ENCODE data around the gene PDF. TPM values are rescaled to one million over a fixed set of nuclear protein-coding genes. Genes with fewer than 3 reads are reported as not detected.

The PDF gene
- total RNA-seq, 1 donor from 2014 or later = 8.8 TPM

- H3K27ac ChIP-seq = no peak overlapping the region
- peaks cover 98% of the 10 kb centered on the region for H3K36me3 ChIP-seq
- no peak for TF ChIP-seq CTCF (IDR thresholded peaks at IDR 0.05)
Measured at GRCh38 chr16:69318911-69319289, 11.5 kb downstream of the PDF start.

GRCh38 chr16:69318177-69318910, 12.0 kb downstream of the PDF start:
- H3K36me3 ChIP-seq = peaks cover 93% of the 10 kb centered on the region
- intact Hi-C loops (cut with DNase I) = no loop called here
- ATAC-seq (peak; percentile 64), DNase-seq (peak; percentile 62)
- peaks cover under 1% of the 10 kb centered on the region for H3K4me1 ChIP-seq
- no peaks in the 10 kb centered on the region for H3K9me3 ChIP-seq
- no peak overlapping the region for H3K4me3 ChIP-seq
- no peak overlapping the region for H3K27ac ChIP-seq
- no peaks in the 10 kb centered on the region for H3K27me3 ChIP-seq
- no peak for TF ChIP-seq CTCF (IDR thresholded peaks at IDR 0.05)

More at GRCh38 chr16:69318911-69319289, 11.5 kb downstream of the PDF start:
- Histone ChIP-seq H3K4me1 (peaks cover under 1% of the 10 kb centered on the region), H3K9me3 (no peaks in the 10 kb centered on the region), H3K27me3 (no peaks in the 10 kb centered on the region), H3K4me3 (no peak overlapping the region)
- intact Hi-C loops (cut with DNase I) = no loop called here
- peak; percentile 44 for DNase-seq
- no peak for ATAC-seq

GRCh38 chr16:69316595-69317034, 13.8 kb downstream of the PDF start:
- Histone ChIP-seq H3K9me3 (no peaks in the 10 kb centered on the region), H3K4me1 (peaks cover 15% of the 10 kb centered on the region), H3K36me3 (peaks cover 76% of the 10 kb centered on the region), H3K27ac (no peak overlapping the region), H3K4me3 (no peak overlapping the region), H3K27me3 (no peaks in the 10 kb centered on the region)
- DNase-seq (no peak), ATAC-seq (no peak)
- intact Hi-C loops (cut with DNase I) = no loop called here
- no peak for TF ChIP-seq CTCF (IDR thresholded peaks at IDR 0.05)

- no peak overlapping the region for H3K4me3 ChIP-seq
- intact Hi-C loops (cut with DNase I) = no loop called here
- peaks cover 15% of the 10 kb centered on the region for H3K4me1 ChIP-seq
- no peak for ATAC-seq
- no peaks in the 10 kb centered on the region for H3K27me3 ChIP-seq
- H3K27ac ChIP-seq = no peak overlapping the region
- DNase-seq = no peak
- H3K36me3 ChIP-seq = peaks cover 66% of the 10 kb centered on the region
- H3K9me3 ChIP-seq = no peaks in the 10 kb centered on the region
- TF ChIP-seq CTCF (IDR thresholded peaks at IDR 0.05) = no peak
Measured at GRCh38 chr16:69315486-69316311, 14.7 kb downstream of the PDF start.

GRCh38 chr16:69314534-69314933, 15.9 kb downstream of the PDF start:
- H3K4me1 ChIP-seq = peaks cover 15% of the 10 kb centered on the region
- no peak for ATAC-seq

More at GRCh38 chr16:69314534-69314933, 15.9 kb downstream of the PDF start:
- H3K4me3 ChIP-seq = no peak overlapping the region
- DNase-seq = no peak
- no peaks in the 10 kb centered on the region for H3K9me3 ChIP-seq
- H3K27me3 ChIP-seq = no peaks in the 10 kb centered on the region
- intact Hi-C loops (cut with DNase I) = no loop called here
- H3K27ac ChIP-seq = no peak overlapping the region
- peaks cover 55% of the 10 kb centered on the region for H3K36me3 ChIP-seq
- no peak for TF ChIP-seq CTCF (IDR thresholded peaks at IDR 0.05)
